ENCODE results near the gene DMD.

The DMD gene

DNA sequence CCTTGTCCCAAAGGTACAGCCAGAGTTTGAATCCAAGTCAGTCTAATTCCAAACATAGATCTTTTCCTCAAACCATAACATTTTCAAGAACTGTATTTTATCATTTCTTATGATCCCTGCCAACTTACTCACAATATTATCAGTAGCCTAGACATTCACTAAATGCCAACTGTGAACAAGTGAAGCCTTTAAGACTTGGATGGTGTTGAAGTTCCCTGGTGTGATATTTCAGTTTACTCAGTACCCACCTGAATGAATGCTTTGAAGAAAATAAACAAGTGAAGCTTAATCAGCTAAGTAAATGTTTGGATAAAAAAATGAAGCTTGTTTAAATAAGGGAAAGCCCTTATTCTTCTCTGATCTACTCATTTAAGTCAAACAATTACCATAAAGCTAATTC is 1028.3 kb downstream of the DMD start:
- FAIRE-seq: no peak

DNA sequence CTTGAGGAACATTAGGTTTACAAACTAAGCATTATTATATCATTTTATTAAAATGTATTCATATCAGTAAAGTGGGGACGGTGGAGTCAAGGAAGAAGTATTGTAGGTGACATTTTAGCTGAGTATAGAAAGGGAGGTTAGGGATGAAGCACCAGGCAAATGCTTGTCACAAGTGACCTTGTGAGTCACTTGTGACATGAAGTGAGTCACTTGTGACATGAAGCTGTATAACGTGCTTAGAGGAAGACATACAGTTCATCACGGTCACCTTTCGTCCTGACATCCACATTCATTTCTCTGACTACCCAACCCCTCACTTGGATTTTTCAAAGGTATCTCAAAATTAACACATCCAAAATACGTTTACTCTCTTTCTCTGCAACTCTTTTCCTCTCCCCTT is 1034.8 kb downstream of the DMD start:
- FAIRE-seq: no peak

DNA sequence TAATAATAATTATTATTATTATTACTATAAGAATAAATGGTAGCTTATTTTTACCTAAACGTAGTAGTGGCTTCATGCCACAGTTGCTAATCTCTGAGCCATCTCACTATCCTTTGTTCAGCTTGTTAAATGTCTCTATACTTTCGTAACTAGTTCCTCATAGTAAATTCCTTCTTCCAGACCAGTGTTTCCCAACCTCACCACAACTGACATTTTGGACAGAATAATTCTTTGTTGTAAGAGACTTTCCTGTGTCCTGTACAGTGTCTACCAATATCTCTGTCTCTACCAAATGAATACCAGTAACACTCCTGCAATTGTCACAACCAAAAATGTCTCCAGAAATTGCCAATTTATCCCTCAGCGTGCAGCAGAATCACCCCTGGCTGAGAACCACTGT is 1040.9 kb downstream of the DMD start:
- no peak for FAIRE-seq

DNA sequence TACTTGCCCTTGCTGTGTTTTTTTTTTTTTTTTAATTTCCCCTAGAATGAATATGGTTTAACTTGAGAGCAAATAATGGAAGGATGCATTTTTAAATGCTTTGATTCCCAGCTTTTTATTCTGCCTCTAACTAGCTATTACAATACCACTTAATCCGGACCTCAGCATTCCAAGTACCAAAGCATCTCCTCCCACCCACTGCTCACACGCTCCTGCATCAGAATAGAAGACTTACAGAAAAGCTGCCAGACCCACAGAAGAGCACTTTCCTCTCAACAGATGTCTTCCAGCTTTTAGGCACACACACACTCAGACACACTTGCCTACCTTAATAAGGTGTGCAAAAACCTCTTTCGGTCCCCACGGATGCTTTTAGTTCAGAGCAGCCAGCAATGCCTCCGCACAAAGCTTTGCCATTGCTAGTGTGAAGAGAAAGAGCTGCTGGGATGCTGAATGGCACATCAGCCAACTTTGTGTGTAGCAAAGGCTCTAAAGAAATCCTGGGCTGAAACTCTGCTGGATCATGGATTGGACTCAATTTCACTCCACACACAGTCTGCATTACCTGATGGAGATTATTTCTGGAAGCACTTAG is 1056.2 kb downstream of the DMD start:
- FAIRE-seq: no peak

DNA sequence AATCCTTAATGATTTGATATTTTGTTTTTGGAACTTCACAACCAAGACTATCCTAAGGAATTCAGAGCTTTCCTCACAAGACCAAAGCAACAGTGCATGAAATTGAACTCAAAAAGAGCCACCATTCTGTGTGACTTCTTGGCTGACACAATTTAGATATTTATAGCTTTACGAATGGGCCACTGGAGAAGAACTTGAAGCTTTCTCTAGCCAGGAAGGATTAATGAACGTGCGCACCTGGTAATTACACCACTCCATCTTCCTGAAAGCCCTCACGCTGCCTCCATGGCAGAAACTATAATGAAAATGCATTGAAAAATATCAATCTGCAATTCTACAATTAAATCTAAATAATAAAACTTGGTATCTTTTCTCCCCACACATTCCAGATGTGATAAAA is 1057.8 kb downstream of the DMD start:
- FAIRE-seq: no peak

DNA sequence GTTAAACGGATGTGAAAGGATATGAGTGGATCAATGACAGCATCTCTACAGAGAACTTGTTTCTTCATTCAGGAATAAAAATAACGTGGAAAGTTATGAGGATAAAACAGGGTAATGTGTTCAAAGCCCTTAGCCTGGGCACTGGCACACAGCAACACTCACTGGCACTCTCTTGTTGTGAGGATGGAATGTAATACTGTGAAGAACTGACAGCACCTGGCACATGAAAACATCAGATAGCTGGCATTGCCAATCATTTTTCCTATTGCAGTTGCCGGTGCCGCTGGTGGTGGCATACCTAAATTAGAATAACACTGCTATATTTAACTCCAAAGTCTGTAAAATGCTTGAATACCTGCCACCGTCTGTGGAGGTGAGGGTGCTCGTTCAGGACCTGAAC is 1061.2 kb downstream of the DMD start:
- FAIRE-seq: no peak

DNA sequence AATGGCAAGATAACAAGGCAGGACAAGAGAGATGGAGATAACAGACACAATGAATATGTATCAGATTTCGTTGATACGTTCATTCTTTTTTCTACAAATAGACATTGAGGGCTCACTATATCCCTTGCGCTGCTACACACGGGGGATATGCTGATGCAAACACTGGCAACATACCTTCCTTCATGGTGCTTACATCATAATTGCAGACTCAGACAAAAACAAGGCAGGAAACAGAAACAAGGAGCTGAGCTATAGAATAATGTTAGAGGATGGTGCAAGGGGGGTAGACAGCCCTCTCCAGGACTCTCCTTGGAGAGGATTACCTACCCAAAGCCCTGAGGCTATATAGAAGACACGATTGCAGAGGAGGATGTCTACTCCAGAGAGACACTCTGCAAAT is 1069.5 kb downstream of the DMD start:
- FAIRE-seq: no peak

DNA sequence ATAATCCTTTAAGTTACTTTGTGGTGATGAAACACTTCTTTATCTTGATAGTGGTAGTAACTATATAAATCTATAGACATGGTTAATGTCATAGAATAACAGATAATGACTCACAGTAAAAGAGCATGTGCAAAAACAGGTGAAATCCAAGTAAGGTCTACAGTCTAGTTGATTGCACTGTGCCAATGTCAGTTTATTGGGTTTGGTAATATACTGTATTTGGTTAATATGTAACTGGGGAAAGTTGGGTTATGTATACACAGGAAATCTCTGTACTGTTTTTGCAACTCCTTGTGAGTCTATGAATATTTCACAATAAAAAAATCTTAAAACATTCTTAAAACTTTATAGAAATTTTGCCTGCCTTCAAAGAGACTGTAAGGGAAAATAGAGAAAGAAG is 1071.9 kb downstream of the DMD start:
- peak; percentile 53 for FAIRE-seq

DNA sequence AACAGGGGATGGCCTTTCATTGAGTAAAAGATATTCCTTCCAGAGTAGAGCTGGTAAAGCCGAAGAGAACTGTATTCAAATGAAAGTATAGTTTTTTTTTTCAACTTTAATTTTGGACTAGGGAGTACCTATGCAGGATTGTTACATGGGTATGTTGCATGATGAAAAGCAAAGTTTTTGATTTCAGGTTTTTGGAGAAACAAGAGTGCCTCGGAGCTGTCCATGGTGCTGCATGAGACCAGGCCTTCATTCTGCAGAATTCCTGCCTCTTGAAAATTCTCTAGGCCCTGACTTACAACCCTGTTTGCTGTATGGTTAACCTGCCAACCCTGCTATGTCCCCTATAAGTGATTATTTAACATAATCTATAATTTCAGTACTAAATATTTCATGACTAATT is 1073.8 kb downstream of the DMD start:
- no peak for FAIRE-seq

DNA sequence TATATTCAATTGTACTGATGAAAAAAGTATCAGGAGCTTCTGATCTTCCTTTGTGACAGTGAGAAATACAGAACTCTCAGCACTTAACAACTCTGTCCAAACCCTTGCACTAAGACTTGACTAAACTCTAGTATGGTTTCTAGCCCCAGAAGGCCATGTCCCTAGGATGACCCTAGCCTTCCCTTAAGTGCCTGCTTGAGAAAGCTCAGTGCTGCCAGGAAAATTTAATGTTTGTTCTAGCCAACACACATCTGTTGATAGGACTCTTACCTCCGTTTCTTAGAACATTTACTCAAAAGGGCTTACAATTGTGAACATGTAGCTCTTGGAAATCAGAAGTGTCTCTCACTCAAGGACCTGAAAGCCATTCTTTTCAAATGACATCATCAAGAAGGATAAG is 1084.4 kb downstream of the DMD start:
- FAIRE-seq: no peak

DNA sequence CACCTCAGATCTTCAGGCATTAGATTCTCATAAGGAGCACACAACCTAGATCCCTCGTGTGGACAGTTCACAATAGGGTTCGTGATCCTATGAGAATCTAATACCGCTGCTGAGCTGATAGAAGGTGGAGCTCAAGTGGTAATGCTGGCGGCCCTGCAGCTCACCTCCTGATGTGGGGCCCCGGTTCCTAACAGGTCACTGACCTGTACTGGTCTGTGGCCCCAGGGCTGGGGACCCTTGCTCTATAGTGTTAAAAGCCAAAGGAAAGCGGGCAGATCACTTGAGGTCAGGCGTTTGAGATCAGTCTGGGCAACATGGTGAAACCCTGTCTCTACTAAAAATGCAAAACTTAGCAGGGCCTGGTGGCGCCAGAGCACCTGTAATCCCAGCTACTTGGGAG is 1092.5 kb downstream of the DMD start:
- no peak for FAIRE-seq

DNA sequence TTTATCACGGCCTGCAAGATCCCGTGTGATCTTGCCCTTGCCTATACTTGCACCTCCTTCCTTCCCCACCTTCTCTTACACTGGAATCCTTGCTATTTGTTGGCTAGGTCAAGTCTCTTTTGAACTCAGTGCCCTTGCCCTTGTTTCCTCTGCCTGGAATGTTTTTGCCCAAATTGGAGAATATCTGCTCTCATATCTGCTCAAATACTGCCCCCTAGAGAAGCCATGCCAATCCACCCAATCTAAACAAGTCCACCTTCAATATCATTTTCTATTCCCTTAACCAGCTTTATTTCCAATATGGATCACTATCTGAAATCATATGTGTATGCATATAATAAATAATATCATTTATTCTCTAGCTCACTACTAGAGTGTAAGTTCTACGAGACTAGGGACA is 1095.3 kb downstream of the DMD start:
- FAIRE-seq: no peak

DNA sequence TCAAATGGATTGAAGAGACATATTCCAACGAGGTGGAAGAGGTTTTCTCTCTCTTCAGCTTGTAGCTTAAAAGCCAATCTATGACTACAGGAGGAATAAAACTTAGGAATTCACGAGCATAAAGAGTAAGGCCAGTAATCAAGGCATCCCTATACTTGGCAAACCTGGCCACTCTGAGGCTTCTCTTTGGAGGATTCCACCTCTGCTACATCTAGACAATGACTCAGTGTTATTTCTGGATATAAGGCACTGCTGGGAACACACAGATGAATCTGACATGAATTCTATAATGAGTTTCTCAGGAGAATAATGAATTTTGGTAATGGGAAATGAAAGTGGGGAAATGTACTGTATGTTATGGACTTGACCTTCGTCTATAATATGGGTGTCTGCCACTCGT is 1123.7 kb downstream of the DMD start:
- no peak for FAIRE-seq

DNA sequence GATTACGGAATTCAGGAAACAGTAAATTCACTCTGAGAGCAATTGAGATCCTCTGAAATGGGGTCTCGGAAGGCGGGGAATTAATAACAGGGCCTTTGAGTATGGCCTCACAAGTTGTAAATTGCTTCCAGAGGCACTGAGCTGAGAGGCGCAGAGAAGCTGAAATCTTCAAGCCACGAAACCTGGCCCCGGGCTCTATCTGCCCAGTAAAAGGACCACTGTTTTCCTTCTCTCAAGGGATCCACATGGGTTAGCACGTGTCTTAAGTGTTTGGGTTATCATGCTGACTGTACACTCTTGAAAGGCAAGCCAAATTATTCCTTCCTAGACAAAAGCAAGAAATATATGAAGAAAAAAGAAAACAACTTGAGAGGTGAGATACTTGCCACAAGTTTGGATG is 1126.6 kb downstream of the DMD start:
- no peak for FAIRE-seq

DNA sequence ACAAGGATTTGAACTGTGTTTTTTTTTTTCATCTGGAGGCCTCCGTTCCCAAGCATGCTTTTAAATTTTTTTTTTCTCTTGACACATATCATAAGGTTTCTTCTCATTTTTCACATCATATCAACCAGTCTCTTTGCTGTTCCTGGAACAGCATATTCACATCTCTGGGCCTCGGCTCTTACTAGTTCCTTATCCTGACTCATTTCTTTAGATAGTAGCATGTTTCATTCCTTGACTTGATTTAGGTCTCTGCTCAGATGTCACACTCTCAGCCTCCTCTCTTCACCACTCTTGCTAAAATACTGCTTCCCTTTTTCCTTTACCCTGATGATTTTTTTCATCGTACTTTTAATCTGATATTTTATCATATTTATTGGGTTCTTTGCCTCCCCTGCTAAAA is 1163.1 kb downstream of the DMD start:
- no peak for FAIRE-seq

DNA sequence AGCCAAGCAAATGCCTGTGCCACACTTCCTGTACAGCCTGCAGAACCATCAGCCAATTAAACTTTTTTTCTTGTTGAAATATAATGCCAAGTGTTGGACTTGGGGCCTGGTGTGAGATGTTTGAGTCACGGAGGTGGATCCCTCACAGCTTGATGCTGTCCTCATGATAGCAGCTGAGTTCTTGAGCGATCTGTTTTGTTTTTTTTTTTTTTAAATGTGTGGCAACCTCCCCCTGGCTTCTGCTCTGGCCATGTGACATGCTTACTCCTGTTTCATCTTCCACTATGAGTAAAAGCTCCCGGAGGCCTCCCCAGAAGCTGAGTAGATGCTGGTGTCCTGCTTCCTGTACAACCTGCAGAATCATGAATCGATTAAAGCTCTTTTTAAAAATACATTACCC is 1166.2 kb downstream of the DMD start:
- FAIRE-seq: no peak

DNA sequence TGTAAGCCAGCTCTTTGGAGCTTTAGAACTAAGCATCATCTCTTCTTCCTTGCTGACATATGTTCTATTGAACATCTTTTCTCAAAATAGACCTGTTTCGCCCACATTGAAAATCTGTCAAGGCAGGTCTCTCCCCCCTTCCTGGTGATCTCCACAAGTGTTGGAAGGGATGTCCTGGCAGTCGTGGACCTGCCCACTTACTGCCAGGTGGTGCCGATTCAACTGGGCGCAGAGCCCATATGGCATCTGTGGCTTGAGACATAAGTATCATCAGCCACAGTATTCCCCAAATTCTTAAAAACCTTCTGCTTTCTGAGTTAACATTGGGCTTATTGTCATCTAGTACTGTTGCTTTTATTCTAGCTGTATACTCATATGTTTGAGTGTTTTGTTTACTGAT is 1170.2 kb downstream of the DMD start:
- FAIRE-seq: no peak

DNA sequence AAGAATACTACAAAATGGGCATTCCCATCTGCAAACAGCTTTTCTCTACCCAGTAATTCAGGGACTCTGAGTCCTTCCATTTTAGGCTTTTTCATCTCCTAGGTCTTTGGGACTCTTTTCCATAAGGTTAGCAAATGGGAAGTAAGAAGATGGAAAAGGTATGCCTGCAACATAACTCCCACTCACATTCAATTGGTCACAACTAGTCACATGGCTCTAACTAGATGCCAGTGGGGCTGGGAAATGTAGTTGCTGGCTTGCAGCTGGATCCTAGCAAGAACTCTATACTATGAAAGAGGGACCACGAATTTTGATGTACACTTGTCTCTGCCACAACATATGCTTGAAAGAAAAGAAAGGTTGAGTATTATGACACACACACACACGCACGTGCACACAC is 1184.6 kb downstream of the DMD start:
- no peak for FAIRE-seq

DNA sequence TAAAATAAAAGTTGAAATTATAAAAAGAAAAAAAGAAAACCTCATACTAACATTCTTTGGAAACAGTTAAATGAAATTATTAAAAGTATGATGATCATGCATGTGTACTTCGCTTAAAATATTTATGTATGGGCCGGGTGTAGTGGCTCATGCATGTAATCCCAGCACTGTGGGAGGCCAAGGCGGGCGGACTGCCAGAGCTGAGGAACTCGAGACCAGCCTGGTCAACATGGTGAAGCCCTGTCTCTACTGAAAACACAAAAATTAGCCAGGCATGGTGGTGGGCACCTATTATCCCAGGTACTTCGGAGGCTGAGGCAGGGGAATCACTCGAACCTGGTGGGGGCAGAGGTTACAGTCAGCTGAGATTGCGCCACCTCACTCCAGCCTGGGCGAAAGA is 1187.3 kb downstream of the DMD start:
- FAIRE-seq: no peak

DNA sequence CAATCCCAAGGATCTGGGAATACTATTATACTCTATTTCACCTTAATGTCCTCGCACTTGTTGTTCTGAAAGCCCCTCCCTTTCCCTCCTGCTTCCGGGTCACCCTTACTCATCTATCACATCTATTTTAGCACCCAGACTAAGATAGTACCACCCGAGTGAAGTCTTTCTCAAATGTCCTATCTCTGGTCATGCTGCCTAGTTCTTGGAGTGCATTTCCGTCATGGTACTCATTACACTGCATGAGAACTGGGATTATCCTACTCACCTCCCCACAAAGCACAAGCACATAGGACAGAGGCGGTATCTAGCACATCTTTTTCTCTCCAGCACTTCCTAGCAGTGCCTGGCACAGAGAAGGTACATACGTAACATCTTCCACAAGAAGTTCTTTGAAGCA is 1195.2 kb downstream of the DMD start:
- FAIRE-seq: no peak

DNA sequence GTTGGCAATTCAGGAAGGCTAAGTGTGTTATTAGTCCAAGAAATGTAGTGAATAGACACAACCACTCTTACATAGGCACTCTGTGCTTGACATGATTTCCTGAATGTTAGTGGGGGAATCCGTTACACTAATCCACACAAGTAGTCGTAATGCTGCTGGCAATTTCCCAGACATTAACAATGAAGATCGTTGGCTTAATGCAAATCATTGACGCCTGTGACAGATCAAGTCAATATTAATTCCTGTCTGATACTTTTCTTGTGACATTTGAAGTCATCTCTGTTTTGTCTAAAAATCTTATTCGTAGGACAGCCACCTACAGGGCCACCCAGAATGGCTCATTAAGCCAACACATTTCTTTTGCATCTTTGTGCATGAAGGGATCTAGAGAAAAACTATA is 1200.4 kb downstream of the DMD start:
- FAIRE-seq: no peak

DNA sequence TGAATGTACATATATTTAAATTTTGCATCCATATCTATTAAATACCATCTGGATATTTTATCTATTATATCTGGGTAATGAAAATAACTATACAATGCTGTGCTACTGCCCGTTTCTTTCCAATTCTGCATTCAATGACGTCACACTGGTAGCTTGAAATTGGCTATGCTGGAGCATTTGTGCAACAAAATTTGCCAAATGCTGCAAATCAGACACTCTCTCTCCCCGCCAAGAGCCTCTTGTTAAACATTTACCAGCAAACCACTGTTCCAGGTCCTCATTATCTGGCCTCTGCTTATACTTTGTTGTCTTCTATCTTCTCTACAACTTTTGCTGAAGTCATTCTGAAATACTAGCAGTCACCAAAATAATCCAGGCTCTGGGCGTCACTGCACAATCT is 1201.1 kb downstream of the DMD start:
- FAIRE-seq: no peak

DNA sequence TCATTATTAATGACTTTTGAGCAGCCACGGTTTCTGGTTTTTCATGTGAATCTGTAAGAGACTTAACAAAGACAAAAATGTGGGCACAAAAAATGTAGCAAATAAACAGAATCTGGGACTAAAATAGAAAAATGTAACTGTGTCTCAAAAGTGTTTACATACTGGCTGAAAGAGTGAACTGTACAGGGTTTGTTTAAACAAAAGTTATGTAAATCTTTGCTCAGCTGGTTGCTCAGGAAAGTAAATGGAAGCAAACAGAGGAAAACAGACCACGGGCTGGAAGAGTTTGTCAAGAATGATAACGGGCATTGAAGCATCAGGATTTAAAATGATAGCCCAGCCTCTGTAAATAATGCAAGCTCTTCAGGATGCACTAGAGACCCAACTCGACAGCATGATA is 1217.7 kb downstream of the DMD start:
- peak; percentile 95 for FAIRE-seq

DNA sequence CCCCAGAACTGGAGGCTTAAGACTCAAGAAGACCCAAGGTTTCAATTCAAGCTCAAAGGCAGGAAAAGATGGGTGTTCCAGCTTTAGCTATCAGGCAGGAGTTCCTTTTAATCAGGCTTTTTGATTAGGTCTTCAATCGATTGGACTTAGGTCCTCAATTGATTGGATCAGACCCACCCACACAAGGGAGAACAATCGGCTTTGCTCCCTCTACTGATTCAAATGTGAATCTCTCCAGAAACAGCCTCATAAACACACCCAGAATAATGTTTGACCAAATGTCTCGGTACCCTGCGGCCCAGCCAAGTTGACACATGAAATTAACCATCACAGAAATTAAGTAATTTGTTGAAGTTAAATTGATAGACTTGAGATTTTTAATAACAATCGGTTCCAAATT is 1222.4 kb downstream of the DMD start:
- no peak for FAIRE-seq

DNA sequence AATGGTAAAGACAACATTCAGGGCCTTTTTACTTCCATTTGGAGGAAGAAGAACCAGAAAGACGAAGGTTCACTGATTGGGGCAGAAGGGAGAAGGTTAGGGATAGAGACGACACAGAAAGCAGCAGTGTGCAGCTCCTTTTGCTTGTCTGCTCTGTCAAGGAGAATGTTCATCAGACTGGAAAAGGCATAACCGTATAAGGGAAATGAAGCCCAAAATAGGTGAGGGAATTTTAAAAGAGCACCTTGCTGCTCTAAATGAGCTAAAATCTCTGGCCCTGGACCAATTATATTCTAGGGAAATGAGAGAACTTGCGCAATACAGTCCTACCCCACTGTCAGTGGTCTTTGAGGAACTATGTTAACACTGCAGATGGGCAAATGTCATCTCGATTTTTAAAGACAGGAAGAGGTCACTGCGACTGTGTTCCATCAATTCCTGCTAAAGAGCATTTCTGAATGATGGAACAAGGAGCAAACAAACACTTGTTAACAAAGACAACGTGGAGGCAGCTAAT is 1229.7 kb downstream of the DMD start:
- FAIRE-seq: no peak

DNA sequence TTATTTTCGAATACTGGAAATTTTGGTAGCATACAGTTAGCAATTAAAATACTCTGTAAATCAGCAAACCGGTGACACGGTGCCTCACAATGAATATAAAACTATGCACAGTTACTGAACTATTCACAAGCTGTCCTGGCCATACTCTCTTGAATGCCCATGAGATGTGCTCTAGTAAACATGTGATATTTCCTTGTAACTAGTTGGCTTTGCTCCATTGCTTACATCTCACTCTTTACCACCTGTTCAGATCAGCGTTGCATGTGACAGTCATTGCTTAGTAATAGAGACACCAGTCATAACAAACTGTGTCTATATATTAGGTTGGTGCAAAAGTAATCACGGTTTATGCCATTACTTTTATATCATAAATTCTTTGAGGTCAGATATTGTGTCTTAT is 1241.6 kb downstream of the DMD start:
- FAIRE-seq: no peak
